T-helper 1 cell treated with Interleukin-12 subunit alpha and Interleukin-12 subunit beta and Interleukin-4 antibody, amounts not matched to agents 30 μg/mL and 1 μg/mL, for 36 hours (primary cell): ENCODE results near the gene GPR139.

Experiments
- H3K27ac Mint-ChIP-seq: one replicate; pipeline ENCODE4 v1.8.0; 2021; ENCODE audit warnings: mild to moderate bottlenecking, mixed read lengths
- H3K27me3 Mint-ChIP-seq: one replicate; pipeline ENCODE4 v1.8.0; 2021; ENCODE audit warnings: low read depth, mixed read lengths
- H3K36me3 Mint-ChIP-seq: one replicate; pipeline ENCODE4 v1.8.0; 2021; ENCODE audit warnings: low read depth, mixed read lengths
- H3K4me1 Mint-ChIP-seq: one replicate; pipeline ENCODE4 v1.8.0; 2021; ENCODE audit warnings: low read depth, mixed read lengths
- H3K4me3 Mint-ChIP-seq: one replicate; pipeline ENCODE4 v1.8.0; 2021; ENCODE audit warnings: mild to moderate bottlenecking, moderate library complexity, mixed read lengths
- H3K9me3 Mint-ChIP-seq: one replicate; pipeline ENCODE4 v1.8.0; 2021; ENCODE audit warnings: mixed read lengths

The GPR139 gene

DNA sequence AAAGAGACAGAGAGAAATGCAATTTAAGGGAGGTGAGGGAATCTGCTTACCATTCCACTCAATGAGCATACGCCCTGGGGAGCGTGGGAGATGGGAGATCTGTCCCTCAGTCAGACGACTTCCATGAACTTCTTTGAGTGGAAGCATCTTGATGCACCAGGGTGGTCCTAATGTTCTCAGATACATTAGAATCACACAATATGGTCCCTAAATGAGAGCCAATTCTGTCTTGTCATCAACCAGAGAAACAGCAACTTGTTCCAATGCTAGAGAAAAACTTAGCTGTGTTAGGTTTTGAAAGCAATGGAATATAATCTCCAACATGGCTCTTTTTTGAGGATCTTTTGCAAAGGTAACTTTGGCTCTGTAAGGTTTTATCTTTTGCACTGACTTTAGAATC lies 44.1 kb downstream of the GPR139 start:
- Mint-ChIP-seq H3K4me3 (no peak overlapping the region), H3K4me1 (no peaks in the 10 kb centered on the region), H3K36me3 (no peaks in the 10 kb centered on the region), H3K27me3 (no peaks in the 10 kb centered on the region), H3K27ac (no peak overlapping the region), H3K9me3 (peaks cover 11% of the 10 kb centered on the region)

- Mint-ChIP-seq H3K4me3 (no peak overlapping the region), H3K27ac (no peak overlapping the region), H3K4me1 (no peaks in the 10 kb centered on the region), H3K9me3 (peaks cover 8% of the 10 kb centered on the region), H3K36me3 (no peaks in the 10 kb centered on the region), H3K27me3 (no peaks in the 10 kb centered on the region)
Measured at GRCh38 chr16:20026361-20027072, 47.2 kb downstream of the GPR139 start.

DNA sequence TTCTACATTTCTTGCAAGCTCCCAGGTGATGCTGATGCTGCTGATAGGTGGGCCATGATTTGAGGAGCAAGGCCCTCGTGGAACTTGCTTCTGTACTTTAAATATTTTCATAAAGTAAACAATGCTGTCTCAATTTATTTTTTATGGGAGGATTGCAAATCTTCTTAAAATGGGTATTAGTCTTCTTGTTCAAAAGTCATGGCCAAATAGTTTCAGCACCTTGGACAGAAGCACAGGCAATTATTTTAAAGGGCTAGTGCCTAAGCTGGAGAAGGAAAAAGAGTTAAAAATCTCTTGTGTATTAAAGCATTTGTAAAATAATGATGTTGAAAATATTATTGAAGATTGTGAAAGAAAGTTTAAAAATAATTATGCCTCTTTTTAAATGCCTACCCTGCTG lies 50.5 kb downstream of the GPR139 start:
- H3K4me3 Mint-ChIP-seq: no peak overlapping the region
- peaks cover 5% of the 10 kb centered on the region for H3K9me3 Mint-ChIP-seq
- H3K36me3 Mint-ChIP-seq: no peaks in the 10 kb centered on the region
- H3K27me3 Mint-ChIP-seq: no peaks in the 10 kb centered on the region
- no peak overlapping the region for H3K27ac Mint-ChIP-seq
- no peaks in the 10 kb centered on the region for H3K4me1 Mint-ChIP-seq

- H3K4me3 Mint-ChIP-seq: no peak overlapping the region
- H3K27me3 Mint-ChIP-seq: no peaks in the 10 kb centered on the region
- no peak overlapping the region for H3K27ac Mint-ChIP-seq
- H3K9me3 Mint-ChIP-seq: peaks cover 5% of the 10 kb centered on the region
- H3K36me3 Mint-ChIP-seq: no peaks in the 10 kb centered on the region
- no peaks in the 10 kb centered on the region for H3K4me1 Mint-ChIP-seq
Measured at GRCh38 chr16:20020976-20021375, 52.7 kb downstream of the GPR139 start.

DNA sequence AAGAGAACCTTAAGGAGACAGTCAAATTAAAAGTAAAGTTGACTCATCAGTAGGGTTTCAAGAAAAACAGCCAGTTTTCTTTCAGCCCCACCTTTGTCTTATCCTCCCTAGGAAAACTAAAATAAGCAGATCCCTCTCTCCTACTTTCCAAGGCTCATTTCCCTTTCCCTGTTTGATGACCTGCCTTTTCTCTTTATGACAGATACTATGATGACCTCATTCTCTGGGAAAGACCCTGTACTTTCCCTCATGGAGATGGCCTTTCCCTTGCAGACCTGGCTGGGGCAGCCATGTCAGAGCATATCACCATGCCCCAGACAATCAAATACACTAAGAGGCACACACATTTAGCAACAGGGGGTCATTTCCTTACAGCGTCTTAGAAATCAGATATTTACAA lies 53.6 kb downstream of the GPR139 start:
- H3K36me3 Mint-ChIP-seq: no peaks in the 10 kb centered on the region
- peaks cover 5% of the 10 kb centered on the region for H3K9me3 Mint-ChIP-seq
- no peaks in the 10 kb centered on the region for H3K4me1 Mint-ChIP-seq
- no peaks in the 10 kb centered on the region for H3K27me3 Mint-ChIP-seq
- H3K4me3 Mint-ChIP-seq: no peak overlapping the region
- H3K27ac Mint-ChIP-seq: no peak overlapping the region

DNA sequence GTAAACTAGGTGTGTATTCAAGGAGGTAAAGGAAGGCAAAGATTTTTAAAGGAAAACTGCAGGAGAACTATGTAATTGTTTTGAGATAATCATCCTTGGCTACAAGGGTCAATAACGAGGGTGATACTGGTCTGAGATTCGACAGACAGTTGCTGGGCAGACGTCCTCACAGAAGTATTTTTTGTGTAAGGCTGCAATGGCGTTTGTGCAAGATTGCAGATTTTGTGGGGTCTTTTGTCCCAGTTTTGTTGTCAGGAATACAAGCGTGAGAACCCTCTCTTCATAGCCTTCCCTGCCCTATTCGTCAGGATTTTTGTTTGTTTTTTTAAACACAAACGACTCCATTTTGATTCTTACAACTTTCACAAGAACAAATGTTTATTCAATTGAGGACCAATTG lies 57.5 kb downstream of the GPR139 start:
- Mint-ChIP-seq H3K36me3 (no peaks in the 10 kb centered on the region), H3K27me3 (no peaks in the 10 kb centered on the region)

GRCh38 chr16:20004931-20005330 lies 68.8 kb downstream of the GPR139 start:
- Mint-ChIP-seq H3K9me3 (no peaks in the 10 kb centered on the region), H3K36me3 (no peaks in the 10 kb centered on the region), H3K4me1 (no peaks in the 10 kb centered on the region), H3K27me3 (no peaks in the 10 kb centered on the region), H3K27ac (no peak overlapping the region), H3K4me3 (no peak overlapping the region)

More for the DNA sequence above, 57.5 kb downstream of the GPR139 start:
- Mint-ChIP-seq H3K27ac (no peak overlapping the region), H3K9me3 (no peaks in the 10 kb centered on the region), H3K4me3 (no peak overlapping the region), H3K4me1 (no peaks in the 10 kb centered on the region)

DNA sequence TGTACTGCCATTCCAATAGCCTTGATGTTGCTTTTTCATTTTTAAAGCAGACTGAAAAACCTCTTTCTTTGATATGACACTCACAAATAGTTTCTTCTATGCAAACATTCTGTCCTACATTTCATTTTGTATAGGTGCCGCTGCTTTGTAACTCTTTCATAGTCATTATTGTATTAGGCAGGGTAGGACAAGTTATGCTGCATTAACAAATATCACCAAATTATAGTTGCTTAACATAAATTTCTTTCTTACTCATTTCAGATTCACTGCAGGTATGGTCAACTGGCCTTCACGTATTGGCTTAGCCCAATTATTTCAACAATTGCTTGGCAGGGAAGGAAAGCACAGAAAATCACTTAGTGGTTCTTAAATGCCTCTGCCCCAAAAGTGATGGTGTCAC lies 70.8 kb downstream of the GPR139 start:
- H3K36me3 Mint-ChIP-seq: no peaks in the 10 kb centered on the region

DNA sequence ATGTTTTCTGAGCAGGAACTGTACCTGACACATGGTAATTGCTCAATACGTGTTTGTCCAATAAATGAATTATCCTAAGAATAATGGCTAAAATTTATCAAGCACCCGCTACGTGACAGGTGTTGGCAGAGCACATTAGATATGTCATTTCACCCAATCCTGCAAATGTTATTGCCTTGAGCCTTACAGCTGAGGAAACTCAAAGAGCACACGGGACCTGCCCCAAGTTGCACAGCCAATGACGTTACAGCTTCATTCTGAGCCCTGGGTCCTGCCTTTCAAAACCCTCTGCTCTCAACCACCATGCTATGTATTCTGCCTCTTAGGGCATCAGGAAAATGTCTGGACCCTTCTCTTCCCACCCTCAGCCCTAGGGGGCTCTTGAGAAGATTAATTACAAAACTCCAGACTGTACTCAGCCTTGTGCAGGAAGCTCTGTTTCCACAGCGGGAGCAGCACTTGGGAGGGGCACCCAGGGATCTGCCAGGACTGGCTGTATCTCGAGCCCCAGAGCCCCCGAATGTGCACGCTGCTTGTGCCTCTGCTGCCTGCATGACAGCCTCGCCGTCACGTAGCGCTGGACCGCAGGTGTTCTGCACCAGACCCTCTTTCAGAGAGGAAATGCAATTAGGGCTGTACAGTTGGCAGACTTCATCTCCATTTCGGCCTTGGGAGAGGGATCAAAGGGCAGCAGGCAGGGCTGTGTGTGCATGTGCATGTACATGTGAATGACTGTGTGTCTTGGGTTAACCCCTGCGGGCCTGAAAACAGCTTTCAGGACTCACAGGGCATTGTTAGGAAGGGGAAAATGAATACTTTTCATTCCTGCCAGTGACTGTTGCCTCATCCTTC lies 71.6 kb downstream of the GPR139 start:
- no peaks in the 10 kb centered on the region for H3K9me3 Mint-ChIP-seq
- H3K36me3 Mint-ChIP-seq: no peaks in the 10 kb centered on the region
- H3K27me3 Mint-ChIP-seq: no peaks in the 10 kb centered on the region
- H3K4me1 Mint-ChIP-seq: no peaks in the 10 kb centered on the region
- H3K4me3 Mint-ChIP-seq: no peak overlapping the region
- no peak overlapping the region for H3K27ac Mint-ChIP-seq

More for the DNA sequence above, 70.8 kb downstream of the GPR139 start:
- Mint-ChIP-seq H3K27ac (no peak overlapping the region), H3K9me3 (no peaks in the 10 kb centered on the region), H3K27me3 (no peaks in the 10 kb centered on the region), H3K4me1 (no peaks in the 10 kb centered on the region), H3K4me3 (no peak overlapping the region)

DNA sequence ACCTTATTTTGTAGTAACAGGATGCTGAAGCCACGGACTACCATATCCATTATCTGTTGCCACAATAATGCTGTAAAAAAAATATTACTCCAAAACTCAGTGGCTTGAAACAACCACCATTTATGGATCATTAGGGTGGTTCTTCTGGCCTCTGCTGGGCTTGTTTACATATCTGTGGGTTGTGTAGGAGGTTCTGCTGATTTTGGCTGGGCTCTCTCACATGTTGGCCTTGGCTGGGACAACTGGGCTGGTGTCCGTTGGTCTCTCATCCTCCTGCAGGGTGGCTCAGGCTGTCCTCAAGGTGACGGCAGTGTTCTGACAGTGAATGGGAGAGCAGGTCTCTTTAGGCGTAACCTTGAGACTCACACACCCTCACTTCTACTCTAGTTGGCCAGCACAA lies 76.0 kb downstream of the GPR139 start:
- no peak overlapping the region for H3K4me3 Mint-ChIP-seq
- no peaks in the 10 kb centered on the region for H3K27me3 Mint-ChIP-seq
- H3K9me3 Mint-ChIP-seq: no peaks in the 10 kb centered on the region
- H3K4me1 Mint-ChIP-seq: no peaks in the 10 kb centered on the region
- no peaks in the 10 kb centered on the region for H3K36me3 Mint-ChIP-seq
- no peak overlapping the region for H3K27ac Mint-ChIP-seq

- no peaks in the 10 kb centered on the region for H3K27me3 Mint-ChIP-seq
- H3K9me3 Mint-ChIP-seq: no peaks in the 10 kb centered on the region
- no peak overlapping the region for H3K4me3 Mint-ChIP-seq
- H3K36me3 Mint-ChIP-seq: no peaks in the 10 kb centered on the region
- no peaks in the 10 kb centered on the region for H3K4me1 Mint-ChIP-seq
- no peak overlapping the region for H3K27ac Mint-ChIP-seq
Measured at GRCh38 chr16:19997264-19997663, 76.4 kb downstream of the GPR139 start.

DNA sequence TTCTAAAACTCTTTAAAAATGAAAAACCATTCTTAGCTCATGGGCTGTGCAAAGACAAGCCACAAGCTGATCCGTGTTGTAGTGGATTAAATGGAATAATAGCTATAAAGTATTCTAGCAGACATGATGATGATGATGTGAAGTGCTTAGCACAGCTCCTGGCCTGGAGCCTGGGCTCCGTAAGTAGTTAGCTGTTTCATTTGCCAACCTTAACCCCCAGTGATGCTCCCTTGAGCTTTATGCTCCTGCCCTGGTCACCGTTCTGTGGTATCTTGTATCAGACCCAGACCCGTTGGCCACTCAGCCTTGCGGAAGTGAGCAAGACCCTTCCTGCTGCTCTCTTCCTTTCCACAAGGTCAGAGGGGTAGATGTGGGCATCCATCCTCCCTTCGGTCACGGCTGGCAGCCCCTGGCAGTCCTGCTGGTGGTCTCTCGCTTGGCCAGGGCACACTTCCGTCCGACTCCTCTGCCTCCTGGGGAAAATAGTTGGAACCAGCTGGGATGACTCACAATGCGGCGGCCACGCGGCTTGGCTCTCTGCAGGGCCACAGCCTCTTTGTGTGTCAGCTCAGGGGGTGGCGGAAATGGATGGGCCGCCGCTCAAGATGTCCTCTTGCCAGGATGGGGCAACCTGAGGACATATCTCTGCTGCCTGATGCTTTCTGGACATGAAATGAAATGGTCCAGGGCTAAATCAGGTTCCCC lies 79.1 kb downstream of the GPR139 start:
- H3K27ac Mint-ChIP-seq: no peak overlapping the region

GRCh38 chr16:19991614-19992013 lies 82.1 kb downstream of the GPR139 start:
- Mint-ChIP-seq H3K36me3 (no peaks in the 10 kb centered on the region), H3K27ac (no peak overlapping the region), H3K9me3 (no peaks in the 10 kb centered on the region), H3K4me3 (no peak overlapping the region), H3K27me3 (no peaks in the 10 kb centered on the region), H3K4me1 (no peaks in the 10 kb centered on the region)

More for the DNA sequence above, 79.1 kb downstream of the GPR139 start:
- Mint-ChIP-seq H3K4me1 (no peaks in the 10 kb centered on the region), H3K4me3 (no peak overlapping the region), H3K27me3 (no peaks in the 10 kb centered on the region), H3K36me3 (no peaks in the 10 kb centered on the region), H3K9me3 (no peaks in the 10 kb centered on the region)

- Mint-ChIP-seq H3K4me3 (no peak overlapping the region), H3K27me3 (no peaks in the 10 kb centered on the region), H3K9me3 (no peaks in the 10 kb centered on the region), H3K27ac (no peak overlapping the region), H3K36me3 (no peaks in the 10 kb centered on the region), H3K4me1 (no peaks in the 10 kb centered on the region)
Measured at GRCh38 chr16:19984135-19984534, 89.6 kb downstream of the GPR139 start.
